HG02798 (cell line): Measurements from ENCODE around the gene MDM1.

ENCODE experiments used
- ATAC-seq: cut with Tn5 transposase; IDR thresholded peaks from one replicate; pipeline ENCODE4 v1.9.1; 2021; ENCODE audit warnings: mild to moderate bottlenecking; ENCODE audit not compliant: unreplicated experiment, poor library complexity

The MDM1 gene

GRCh38 chr12:68356986-68357385, 24.8 kb upstream of the MDM1 start:
- ATAC-seq, result no peak

GRCh38 chr12:68356060-68356695, 24.0 kb upstream of the MDM1 start:
- ATAC-seq, result no peak

- no peak for ATAC-seq
Observed at GRCh38 chr12:68354977-68355541, 22.9 kb upstream of the MDM1 start.

GRCh38 chr12:68352067-68352466, 19.9 kb upstream of the MDM1 start:
- no peak for ATAC-seq

GRCh38 chr12:68350753-68351152, 18.6 kb upstream of the MDM1 start:
- ATAC-seq, result no peak

- no peak for ATAC-seq
Observed at GRCh38 chr12:68349921-68350606, 17.9 kb upstream of the MDM1 start.

GRCh38 chr12:68349220-68349621, 17.1 kb upstream of the MDM1 start:
- ATAC-seq, result no peak

- ATAC-seq, result no peak
Observed at GRCh38 chr12:68348419-68348818, 16.3 kb upstream of the MDM1 start.

- no peak for ATAC-seq
Observed at GRCh38 chr12:68345763-68346162, 13.6 kb upstream of the MDM1 start.

GRCh38 chr12:68344126-68344525, 12.0 kb upstream of the MDM1 start:
- ATAC-seq, result no peak

- ATAC-seq, result no peak
Observed at GRCh38 chr12:68342966-68343365, 10.8 kb upstream of the MDM1 start.

GRCh38 chr12:68341822-68342221, 9.7 kb upstream of the MDM1 start:
- no peak for ATAC-seq

GRCh38 chr12:68340404-68341270, 8.5 kb upstream of the MDM1 start:
- no peak for ATAC-seq

- no peak for ATAC-seq
Observed at GRCh38 chr12:68336889-68337303, 4.7 kb upstream of the MDM1 start.

GRCh38 chr12:68335462-68335861, 3.3 kb upstream of the MDM1 start:
- no peak for ATAC-seq

GRCh38 chr12:68334132-68334531, 2.0 kb upstream of the MDM1 start:
- ATAC-seq, result no peak

GRCh38 chr12:68332728-68333630, 817 bp upstream of the MDM1 start:
- ATAC-seq, result no peak

GRCh38 chr12:68331500-68331868, 678 bp downstream of the MDM1 start:
- no peak for ATAC-seq

GRCh38 chr12:68327896-68328295, 4.3 kb downstream of the MDM1 start:
- ATAC-seq, result no peak

GRCh38 chr12:68326716-68327115, 5.4 kb downstream of the MDM1 start:
- ATAC-seq, result no peak
